ENCODE data around the gene TCF7. TPM values are rescaled to one million over a fixed set of nuclear protein-coding genes. Genes with fewer than 3 reads are reported as not detected.

The TCF7 gene
- total and polyA plus RNA-seq, 2 donors (not counting 1 experiment from before 2014, with no cell fraction given), result 3.1 to 3.3 TPM

DNA sequence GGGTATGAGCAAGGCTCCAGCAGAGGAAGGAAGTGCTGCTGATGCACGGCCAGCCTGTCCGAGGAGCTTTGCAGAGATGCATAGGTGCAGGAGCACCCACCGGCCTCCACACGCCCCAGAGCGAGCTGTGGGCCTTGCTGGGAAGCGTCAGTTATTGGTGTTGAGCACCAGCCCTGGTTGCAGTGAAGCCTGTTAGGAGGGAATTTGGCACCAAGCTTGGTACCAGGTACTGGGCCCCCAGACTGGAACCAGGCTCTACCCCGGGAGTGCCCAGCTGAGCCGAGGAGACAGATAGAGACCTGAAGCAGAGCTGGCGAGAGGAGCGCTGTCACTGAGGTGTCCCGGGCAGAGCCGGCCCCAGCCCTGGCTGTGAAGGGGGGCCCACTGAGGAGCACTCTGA is 5.2 kb downstream of the TCF7 start:
- Histone ChIP-seq H2AFZ (ENCODE audit: low read length) (no peak overlapping the region), H4K20me1 (ENCODE audit: control insufficient read depth, extremely low read depth, insufficient read depth, low read length) (no peaks in the 10 kb centered on the region), H3K79me2 (ENCODE audit: control insufficient read depth, insufficient read depth, low read length) (no peaks in the 10 kb centered on the region), H3K4me1 (ENCODE audit: control insufficient read depth, extremely low read depth, insufficient read depth, low read length) (peaks cover 14% of the 10 kb centered on the region), H3K4me3 (replicated peaks in 1 of 4; ENCODE audit: control extremely low read depth in 1 of 4, insufficient read depth in 1 of 4, low read depth in 3 of 4, low read length in 4 of 4) (no peak overlapping the region), H3K36me3 (ENCODE audit: control insufficient read depth, insufficient read depth, low read length) (peaks cover 8% of the 10 kb centered on the region), H3K27ac (ENCODE audit: insufficient read depth, low read length) (no peak overlapping the region), H3K4me2 (ENCODE audit: extremely low read depth, insufficient read depth, low read length) (no peak overlapping the region), H3K27me3 (ENCODE audit: control insufficient read depth, insufficient read depth, low read length) (no peaks in the 10 kb centered on the region), H3K9ac (ENCODE audit: insufficient read depth, low read length) (no peak overlapping the region), H3K9me3 (ENCODE audit: control insufficient read depth, insufficient read depth, low read depth, low read length) (no peaks in the 10 kb centered on the region)
- DNase-seq (ENCODE audit: low read depth in 2 of 2), result no peak
- no peak for TF ChIP-seq EZH2 (IDR thresholded peaks at IDR 0.05; ENCODE audit: low read length, missing control alignments)
- TF ChIP-seq, protein P1, sequence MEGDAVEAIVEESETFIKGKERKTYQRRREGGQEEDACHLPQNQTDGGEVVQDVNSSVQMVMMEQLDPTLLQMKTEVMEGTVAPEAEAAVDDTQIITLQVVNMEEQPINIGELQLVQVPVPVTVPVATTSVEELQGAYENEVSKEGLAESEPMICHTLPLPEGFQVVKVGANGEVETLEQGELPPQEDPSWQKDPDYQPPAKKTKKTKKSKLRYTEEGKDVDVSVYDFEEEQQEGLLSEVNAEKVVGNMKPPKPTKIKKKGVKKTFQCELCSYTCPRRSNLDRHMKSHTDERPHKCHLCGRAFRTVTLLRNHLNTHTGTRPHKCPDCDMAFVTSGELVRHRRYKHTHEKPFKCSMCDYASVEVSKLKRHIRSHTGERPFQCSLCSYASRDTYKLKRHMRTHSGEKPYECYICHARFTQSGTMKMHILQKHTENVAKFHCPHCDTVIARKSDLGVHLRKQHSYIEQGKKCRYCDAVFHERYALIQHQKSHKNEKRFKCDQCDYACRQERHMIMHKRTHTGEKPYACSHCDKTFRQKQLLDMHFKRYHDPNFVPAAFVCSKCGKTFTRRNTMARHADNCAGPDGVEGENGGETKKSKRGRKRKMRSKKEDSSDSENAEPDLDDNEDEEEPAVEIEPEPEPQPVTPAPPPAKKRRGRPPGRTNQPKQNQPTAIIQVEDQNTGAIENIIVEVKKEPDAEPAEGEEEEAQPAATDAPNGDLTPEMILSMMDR (conservative IDR thresholded peaks at IDR 0.05 in 1 of 2, IDR thresholded peaks at IDR 0.05 in 1 of 2; ENCODE audit: low read depth in 1 of 2, low read length in 2 of 2), result no peak

DNA sequence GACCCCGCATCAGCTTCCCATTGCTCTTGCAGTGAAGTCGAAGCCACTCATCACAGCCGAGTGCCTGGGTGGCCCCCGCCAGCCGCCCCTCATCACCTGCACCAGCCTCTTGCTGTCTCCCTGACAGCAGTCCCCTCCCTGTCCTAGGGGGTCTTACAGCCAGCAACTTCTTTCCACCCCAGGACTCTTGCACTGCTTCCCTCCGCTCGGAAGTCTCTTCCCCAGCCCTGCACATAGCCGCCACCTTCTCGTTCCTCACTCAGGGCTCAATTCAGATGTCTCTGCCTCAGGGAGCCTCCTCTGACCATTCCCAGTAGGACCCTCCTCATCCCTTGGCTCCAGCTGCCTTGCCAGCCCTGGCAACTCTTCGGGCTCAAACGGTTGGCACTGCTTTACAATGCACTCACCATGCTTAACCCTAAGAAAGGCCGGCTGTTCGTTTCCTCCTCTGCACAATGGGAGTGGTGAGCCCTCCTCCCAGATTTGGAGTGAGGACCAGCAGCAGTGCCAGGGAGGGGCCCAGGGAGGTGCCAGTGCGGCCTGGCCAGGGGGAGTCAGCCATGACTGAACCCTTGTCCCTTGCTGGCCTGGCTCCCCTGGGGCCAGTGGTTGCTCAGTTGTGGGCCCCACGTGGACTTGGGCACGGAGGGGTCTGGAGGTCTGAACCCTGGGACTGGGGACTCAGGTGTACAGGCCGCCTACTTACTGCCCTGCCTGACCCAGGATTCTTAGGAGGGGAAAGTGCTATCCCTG is 6.1 kb downstream of the TCF7 start:
- Histone ChIP-seq H3K9ac (ENCODE audit: insufficient read depth, low read length) (no peak overlapping the region), H3K36me3 (ENCODE audit: control insufficient read depth, insufficient read depth, low read length) (peaks cover 8% of the 10 kb centered on the region), H3K4me1 (ENCODE audit: control insufficient read depth, extremely low read depth, insufficient read depth, low read length) (peaks cover 21% of the 10 kb centered on the region), H3K4me3 (replicated peaks in 1 of 4; ENCODE audit: control extremely low read depth in 1 of 4, insufficient read depth in 1 of 4, low read depth in 3 of 4, low read length in 4 of 4) (no peak overlapping the region), H4K20me1 (ENCODE audit: control insufficient read depth, extremely low read depth, insufficient read depth, low read length) (no peaks in the 10 kb centered on the region), H3K27ac (ENCODE audit: insufficient read depth, low read length) (no peak overlapping the region), H3K27me3 (ENCODE audit: control insufficient read depth, insufficient read depth, low read length) (no peaks in the 10 kb centered on the region), H3K4me2 (ENCODE audit: extremely low read depth, insufficient read depth, low read length) (no peak overlapping the region), H2AFZ (ENCODE audit: low read length) (no peak overlapping the region), H3K79me2 (ENCODE audit: control insufficient read depth, insufficient read depth, low read length) (no peaks in the 10 kb centered on the region), H3K9me3 (ENCODE audit: control insufficient read depth, insufficient read depth, low read depth, low read length) (no peaks in the 10 kb centered on the region)
- TF ChIP-seq, protein P1 (conservative IDR thresholded peaks at IDR 0.05 in 1 of 2, IDR thresholded peaks at IDR 0.05 in 1 of 2; ENCODE audit: low read depth in 1 of 2, low read length in 2 of 2), result no peak
- TF ChIP-seq EZH2 (IDR thresholded peaks at IDR 0.05; ENCODE audit: low read length, missing control alignments), result no peak
- no peak for DNase-seq (ENCODE audit: low read depth in 2 of 2)

DNA sequence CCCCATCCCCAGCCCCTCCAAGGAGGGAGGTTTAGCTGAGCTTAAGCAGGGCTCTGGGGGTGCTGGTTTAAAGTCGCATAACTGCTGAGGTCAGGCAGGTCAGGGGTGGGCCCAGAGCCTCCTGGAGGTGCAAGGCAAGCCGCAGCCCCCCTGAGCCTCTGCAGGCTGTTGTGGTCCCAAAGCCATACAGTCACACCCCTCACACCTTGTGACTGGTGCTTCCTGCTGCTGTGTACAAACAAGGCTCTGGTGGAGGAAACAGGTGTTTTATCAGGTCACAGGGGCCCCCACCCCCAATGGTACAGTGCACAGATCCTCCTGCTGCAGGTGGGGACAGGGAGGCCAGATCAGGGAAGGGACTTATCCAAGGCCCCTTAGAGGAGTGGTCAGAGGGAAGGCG is 8.0 kb downstream of the TCF7 start:
- no peak overlapping the region for H3K4me2 ChIP-seq (ENCODE audit: extremely low read depth, insufficient read depth, low read length)
- no peak for DNase-seq (ENCODE audit: low read depth in 2 of 2)
- H3K9ac ChIP-seq (ENCODE audit: insufficient read depth, low read length), result no peak overlapping the region
- peaks cover 27% of the 10 kb centered on the region for H3K4me1 ChIP-seq (ENCODE audit: control insufficient read depth, extremely low read depth, insufficient read depth, low read length)
- no peak for TF ChIP-seq EZH2 (IDR thresholded peaks at IDR 0.05; ENCODE audit: low read length, missing control alignments)
- TF ChIP-seq, protein P1 (conservative IDR thresholded peaks at IDR 0.05 in 1 of 2, IDR thresholded peaks at IDR 0.05 in 1 of 2; ENCODE audit: low read depth in 1 of 2, low read length in 2 of 2), result no peak
- H3K9me3 ChIP-seq (ENCODE audit: control insufficient read depth, insufficient read depth, low read depth, low read length), result no peaks in the 10 kb centered on the region
- no peak overlapping the region for H3K27ac ChIP-seq (ENCODE audit: insufficient read depth, low read length)
- H3K36me3 ChIP-seq (ENCODE audit: control insufficient read depth, insufficient read depth, low read length), result peaks cover 8% of the 10 kb centered on the region
- no peak overlapping the region for H2AFZ ChIP-seq (ENCODE audit: low read length)
- no peaks in the 10 kb centered on the region for H3K27me3 ChIP-seq (ENCODE audit: control insufficient read depth, insufficient read depth, low read length)
- H3K79me2 ChIP-seq (ENCODE audit: control insufficient read depth, insufficient read depth, low read length), result no peaks in the 10 kb centered on the region
- H3K4me3 ChIP-seq (replicated peaks in 1 of 4; ENCODE audit: control extremely low read depth in 1 of 4, insufficient read depth in 1 of 4, low read depth in 3 of 4, low read length in 4 of 4), result no peak overlapping the region
- H4K20me1 ChIP-seq (ENCODE audit: control insufficient read depth, extremely low read depth, insufficient read depth, low read length), result no peaks in the 10 kb centered on the region

Measured in fibroblast of lung (primary cell).